D721Med (cell line): ENCODE measurements around the gene CALML4.
"Not testable (repeated sequence)": the region's sequence is repeated elsewhere in the genome, so short reads cannot be mapped to it uniquely, and the experiment has no call there.

Source experiments
- DNase-seq: peaks from one replicate; pipeline ENCODE4 v3.0.0; 2011; ENCODE audit warnings: low spot score; ENCODE audit not compliant: insufficient read length
- FAIRE-seq: peaks from 2 replicates; lab custom pipeline; 2011; peaks lifted over from hg19 to GRCh38; lab: Jason Lieb, UNC
- TF ChIP-seq, protein P1 (sequence below): IDR thresholded peaks from 2 replicates; pipeline ENCODE4 v1.5.1; 2012; ENCODE audit warnings: mild to moderate bottlenecking, control low read depth; ENCODE audit not compliant: insufficient read depth; ENCODE audit errors: missing control alignments

Gene CALML4

DNA sequence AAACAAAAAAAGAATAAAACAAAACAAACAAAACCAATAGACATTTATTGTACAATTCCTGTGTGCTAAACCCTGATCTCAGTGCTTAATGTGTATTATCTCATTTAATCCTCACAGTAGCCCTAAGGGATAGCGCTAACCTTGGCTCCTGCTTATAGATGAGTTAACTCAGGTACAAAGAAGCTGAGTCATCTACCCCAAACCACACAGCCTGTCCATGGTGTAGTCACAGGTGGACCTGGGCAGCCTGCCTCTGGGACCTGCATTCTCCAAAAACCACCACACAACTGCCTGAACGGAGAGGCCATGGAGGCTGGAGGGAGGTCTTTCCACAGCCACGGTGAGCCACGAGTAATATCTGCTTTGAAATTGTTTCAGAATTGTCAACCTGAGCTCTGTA lies 29.9 kb upstream of the CALML4 start:
- DNase-seq (no peak), FAIRE-seq (no peak)

DNA sequence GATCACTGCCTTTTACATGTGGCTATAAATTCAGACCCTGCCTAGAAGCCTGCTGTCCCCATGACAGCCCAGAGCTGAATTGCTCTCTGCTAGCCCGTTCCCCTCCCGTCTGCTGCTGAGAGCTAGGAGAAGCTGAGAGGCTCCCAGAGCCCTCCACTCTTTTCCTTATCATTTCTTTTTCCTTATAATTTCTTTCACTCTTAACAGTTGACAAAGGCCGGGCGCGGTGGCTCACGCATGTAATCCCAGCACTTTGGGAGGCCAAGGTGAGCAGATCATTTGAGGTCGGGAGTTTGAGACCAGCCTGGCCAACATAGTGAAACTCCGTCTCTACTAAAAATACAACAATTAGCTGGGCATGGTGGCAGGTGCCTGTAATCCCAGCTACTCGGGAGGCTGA lies 29.4 kb upstream of the CALML4 start:
- not testable (repeated sequence) for FAIRE-seq, DNase-seq

More for the DNA sequence above, 29.9 kb upstream of the CALML4 start:
- TF ChIP-seq, protein P1, sequence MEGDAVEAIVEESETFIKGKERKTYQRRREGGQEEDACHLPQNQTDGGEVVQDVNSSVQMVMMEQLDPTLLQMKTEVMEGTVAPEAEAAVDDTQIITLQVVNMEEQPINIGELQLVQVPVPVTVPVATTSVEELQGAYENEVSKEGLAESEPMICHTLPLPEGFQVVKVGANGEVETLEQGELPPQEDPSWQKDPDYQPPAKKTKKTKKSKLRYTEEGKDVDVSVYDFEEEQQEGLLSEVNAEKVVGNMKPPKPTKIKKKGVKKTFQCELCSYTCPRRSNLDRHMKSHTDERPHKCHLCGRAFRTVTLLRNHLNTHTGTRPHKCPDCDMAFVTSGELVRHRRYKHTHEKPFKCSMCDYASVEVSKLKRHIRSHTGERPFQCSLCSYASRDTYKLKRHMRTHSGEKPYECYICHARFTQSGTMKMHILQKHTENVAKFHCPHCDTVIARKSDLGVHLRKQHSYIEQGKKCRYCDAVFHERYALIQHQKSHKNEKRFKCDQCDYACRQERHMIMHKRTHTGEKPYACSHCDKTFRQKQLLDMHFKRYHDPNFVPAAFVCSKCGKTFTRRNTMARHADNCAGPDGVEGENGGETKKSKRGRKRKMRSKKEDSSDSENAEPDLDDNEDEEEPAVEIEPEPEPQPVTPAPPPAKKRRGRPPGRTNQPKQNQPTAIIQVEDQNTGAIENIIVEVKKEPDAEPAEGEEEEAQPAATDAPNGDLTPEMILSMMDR = no peak

DNA sequence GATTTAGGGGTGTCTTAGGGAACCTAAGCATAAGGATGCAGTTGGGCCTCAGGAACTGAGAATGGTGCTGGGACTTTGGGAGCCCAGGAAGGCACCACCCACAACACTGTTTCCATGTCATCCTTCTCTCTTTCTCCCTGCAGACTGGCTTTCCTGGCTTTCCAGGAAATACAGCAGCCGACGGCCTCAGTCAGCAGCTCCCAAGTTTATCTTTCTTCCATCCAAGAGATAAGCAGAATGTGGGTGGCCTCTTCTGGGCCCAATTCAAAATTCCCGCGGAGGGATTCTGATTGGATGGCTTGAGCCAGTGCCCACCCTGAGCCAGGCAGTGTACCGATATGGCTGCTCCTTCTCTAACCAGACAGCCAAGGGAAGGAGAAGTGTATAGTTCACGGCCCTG lies 28.9 kb upstream of the CALML4 start:
- TF ChIP-seq, protein P1 = no peak
- DNase-seq = no peak
- FAIRE-seq = no peak

DNA sequence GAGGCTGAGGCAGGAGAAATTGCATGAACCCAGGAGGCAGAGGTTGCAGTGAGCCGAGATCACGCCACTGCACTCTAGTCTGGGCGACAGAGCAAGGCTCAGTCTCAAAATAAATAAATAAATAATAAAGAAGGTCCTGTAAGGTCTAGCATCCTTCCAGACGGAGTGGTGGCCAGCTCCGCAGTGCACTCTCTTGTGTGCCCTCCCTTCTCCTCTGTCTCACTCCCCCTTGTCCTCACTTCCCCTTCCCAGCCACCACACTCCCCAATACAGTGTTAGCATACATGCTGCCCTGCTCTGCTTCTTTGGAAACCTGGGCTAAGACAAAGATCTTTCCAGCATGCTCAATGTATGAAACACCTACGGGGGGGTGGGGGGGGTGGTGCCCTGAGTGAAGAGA lies 27.8 kb upstream of the CALML4 start:
- FAIRE-seq (no peak), DNase-seq (no peak)
- TF ChIP-seq, protein P1 = no peak

DNA sequence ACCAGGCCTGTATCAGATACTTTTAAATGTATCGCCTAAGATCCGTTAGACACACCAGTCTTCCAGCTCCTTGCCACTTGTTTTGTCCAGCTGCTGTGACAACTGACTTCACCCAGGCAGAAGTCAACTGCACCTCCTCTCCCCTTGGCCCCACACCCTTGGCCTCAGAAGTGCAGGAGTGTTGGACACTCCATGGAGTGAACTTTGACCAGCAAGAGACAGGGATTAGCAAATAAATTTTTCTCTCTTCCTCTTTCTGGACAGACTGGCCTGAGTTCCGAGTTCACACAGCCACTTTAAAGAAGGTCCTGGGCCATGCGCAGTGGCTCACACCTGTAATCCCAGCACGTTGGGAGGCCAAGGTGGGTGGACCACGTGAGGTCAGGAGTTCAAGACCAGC lies 27.3 kb upstream of the CALML4 start:
- TF ChIP-seq, protein P1 = no peak
- DNase-seq = no peak
- no peak for FAIRE-seq

DNA sequence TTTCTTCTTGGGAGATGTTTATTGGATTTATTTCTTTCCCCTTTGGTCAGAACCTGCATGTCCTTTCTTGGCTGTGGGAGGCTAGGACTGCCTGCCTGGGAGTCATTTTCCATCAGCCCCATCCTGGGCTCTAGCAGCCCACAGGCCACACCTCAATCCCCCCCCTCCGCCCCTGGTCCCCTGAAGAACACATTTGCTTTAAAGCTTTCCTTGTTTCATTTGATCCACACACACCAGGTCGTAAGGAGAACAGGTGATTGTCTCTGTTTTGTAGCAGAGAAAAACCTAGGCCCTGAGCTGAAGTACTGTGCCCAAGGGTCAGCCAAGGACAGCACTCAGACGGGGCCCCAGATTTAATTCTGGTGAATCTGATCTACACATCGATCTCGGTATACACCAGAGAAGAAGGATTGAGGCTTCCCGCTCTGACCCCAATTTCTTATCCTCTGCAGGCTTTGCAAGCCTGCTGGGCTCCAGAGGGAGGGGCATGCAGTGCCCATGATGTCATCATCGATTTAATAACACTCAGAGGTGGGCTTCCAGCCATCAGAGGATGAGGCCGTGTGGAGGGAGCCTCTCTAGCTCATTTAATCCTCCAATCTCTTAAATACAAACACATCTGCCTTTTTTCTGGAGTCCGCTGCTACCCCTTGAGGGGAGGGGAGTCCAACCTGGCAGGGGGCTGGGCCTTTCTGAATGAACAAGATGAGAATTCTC lies 26.1 kb upstream of the CALML4 start:
- DNase-seq = no peak
- TF ChIP-seq, protein P1 = peak; percentile 2
- FAIRE-seq = no peak

DNA sequence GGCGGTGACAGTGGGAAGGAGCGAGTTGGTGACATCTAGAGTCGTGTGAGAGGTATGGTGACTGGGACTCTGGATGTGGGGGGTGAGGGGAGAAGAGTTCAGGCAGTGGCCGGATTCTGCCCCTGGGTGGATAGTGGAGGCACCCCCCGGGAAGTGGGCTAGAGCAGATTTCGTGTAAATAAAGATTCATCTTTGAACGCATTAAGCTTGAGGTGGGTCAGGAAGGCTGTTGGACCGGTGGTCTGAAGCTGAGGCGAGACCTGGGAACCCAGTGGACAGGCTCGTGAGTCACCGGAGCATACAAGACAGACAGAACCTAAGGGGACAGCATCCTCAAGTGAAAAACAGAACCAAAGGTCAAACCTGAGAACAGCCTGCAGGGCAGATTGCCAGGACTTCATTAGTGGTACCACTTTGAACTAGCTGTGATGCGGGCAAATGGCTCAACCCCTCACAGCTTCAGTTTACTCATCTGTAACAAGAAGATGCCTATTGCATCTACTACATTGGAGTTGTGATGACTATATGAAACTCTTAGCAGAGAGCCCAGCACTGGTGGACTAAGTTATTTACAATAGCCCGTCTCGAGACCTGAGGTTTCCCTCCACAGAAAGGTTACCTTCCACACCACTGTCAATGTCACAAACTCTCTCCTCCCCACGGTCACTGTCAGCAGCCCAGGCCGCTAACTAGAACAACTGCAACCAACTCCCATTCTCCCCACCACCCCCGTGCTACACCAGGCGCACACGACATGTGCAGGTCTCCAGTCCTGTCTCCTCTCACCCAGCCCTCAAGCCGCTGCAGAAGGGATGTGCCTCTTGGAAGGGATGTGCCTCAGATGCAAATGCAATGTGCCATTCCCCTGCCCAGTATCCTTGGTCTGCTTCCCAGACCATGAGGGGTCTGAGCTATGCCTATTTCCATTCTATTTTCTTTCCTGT lies 25.3 kb upstream of the CALML4 start:
- no peak for DNase-seq
- FAIRE-seq = no peak
- TF ChIP-seq, protein P1 = no peak
